HEK293T (cell line): Measurements from ENCODE around the gene MPP3.

ENCODE experiments used
- BHLHE40 ChIP-seq: fragments of 450-650 bp; IDR thresholded peaks from 2 replicates; pipeline ENCODE4 v1.6.1; 2016; ENCODE audit warnings: mild to moderate bottlenecking, moderate library complexity, borderline replicate concordance
- FOXA1 ChIP-seq: fragments of 450-650 bp; IDR thresholded peaks from 2 replicates; pipeline ENCODE4 v1.6.1; 2016; ENCODE audit warnings: mild to moderate bottlenecking
- FOXK2 ChIP-seq: fragments of 450-650 bp; IDR thresholded peaks from 2 replicates; pipeline ENCODE4 v1.6.1; 2016; ENCODE audit warnings: mild to moderate bottlenecking
- FOXM1 ChIP-seq: fragments of 450-650 bp; IDR thresholded peaks from 2 replicates; pipeline ENCODE4 v1.6.1; 2017; ENCODE audit warnings: mild to moderate bottlenecking, borderline replicate concordance
- LEF1 ChIP-seq: fragments of 450-650 bp; IDR thresholded peaks from 2 replicates; pipeline ENCODE4 v1.6.1; 2017; ENCODE audit warnings: mild to moderate bottlenecking, borderline replicate concordance
- NFRKB ChIP-seq: fragments of 450-650 bp; IDR thresholded peaks from 2 replicates; pipeline ENCODE4 v1.6.1; 2016; ENCODE audit warnings: mild to moderate bottlenecking, moderate library complexity
- SP1 ChIP-seq: fragments of 450-650 bp; IDR thresholded peaks from 2 replicates; pipeline ENCODE4 v1.6.1; 2017
- SUZ12 ChIP-seq: fragments of 450-650 bp; IDR thresholded peaks from 2 replicates; pipeline ENCODE4 v1.6.1; 2016; ENCODE audit warnings: mild to moderate bottlenecking
- ZNF384 ChIP-seq: fragments of 450-650 bp; IDR thresholded peaks from 2 replicates; pipeline ENCODE4 v1.6.1; 2016

GRCh38 chr17:43760254-43760852 lies 72.6 kb downstream of the MPP3 start:
- TF ChIP-seq SUZ12: no peak
- no peak for TF ChIP-seq ZNF384
- TF ChIP-seq BHLHE40: no peak
- no peak for TF ChIP-seq LEF1
- no peak for TF ChIP-seq SP1
- no peak for TF ChIP-seq FOXM1
- no peak for TF ChIP-seq FOXA1
- no peak for TF ChIP-seq NFRKB
- no peak for TF ChIP-seq FOXK2
